MV-4-11 (cell line): ENCODE data around the gene HES4.

Experiments
- DNase-seq: peaks from one replicate; lab custom pipeline; 2025; lab: John Stamatoyannopoulos, UW

HES4 gene

DNA sequence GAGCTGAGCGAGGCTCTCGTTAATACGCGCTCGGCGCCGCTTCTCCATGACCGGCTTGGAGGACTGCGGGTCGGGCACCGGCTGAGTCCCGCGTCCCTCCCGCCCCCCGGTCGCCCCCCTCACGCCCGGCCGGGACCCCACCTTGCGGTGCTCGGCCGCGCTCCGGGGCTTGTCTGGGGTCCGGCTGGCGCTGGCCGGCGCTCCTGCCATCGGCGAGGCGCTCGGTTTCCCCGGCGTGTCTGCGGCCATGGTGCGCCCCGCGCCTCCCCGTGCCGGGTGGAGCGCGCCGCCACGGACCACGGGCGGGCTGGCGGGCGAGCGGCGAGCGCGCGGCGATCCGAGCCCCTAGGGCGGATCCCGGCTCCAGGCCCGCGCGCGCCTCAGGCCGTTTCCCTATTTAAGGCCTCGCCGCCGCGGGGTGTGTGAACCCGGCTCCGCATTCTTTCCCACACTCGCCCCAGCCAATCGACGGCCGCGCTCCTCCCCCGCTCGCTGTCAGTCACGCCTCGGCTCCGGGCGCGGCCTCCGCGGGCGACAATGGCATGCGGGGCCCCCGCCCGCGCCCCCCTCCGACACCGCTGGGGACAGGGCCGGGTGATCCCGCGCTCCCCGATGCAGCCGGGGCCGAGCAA is at the start of gene HES4:
Gene HES4, minus strand, starts transcription at position 373 of the 632 bp plus-strand sequence. Its CDS starts 124 bp downstream, at position 249.
- DNase-seq = peak; percentile 66

DNA sequence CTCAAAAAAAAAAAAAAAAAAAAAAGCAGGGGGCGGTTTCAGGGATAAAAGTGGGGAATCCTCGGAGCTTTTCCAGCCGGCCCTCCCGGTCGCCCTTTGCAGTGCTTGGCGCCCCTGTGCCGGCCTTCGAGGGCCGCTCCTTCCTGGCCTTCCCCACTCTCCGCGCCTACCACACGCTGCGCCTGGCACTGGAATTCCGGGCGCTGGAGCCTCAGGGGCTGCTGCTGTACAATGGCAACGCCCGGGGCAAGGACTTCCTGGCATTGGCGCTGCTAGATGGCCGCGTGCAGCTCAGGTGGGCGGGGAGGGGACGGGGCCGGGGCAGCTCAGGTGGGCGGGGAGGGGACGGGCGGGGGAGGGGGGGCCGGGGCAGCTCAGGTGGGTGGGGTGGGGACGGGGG is 48.9 kb upstream of the HES4 start:
- no peak for DNase-seq

- no peak for DNase-seq
Observed at GRCh38 chr1:1047963-1048362, 48.1 kb upstream of the HES4 start.

- DNase-seq = no peak
Observed at GRCh38 chr1:1047407-1047806, 47.5 kb upstream of the HES4 start.

- DNase-seq = no peak
Observed at GRCh38 chr1:1046767-1047166, 46.9 kb upstream of the HES4 start.

DNA sequence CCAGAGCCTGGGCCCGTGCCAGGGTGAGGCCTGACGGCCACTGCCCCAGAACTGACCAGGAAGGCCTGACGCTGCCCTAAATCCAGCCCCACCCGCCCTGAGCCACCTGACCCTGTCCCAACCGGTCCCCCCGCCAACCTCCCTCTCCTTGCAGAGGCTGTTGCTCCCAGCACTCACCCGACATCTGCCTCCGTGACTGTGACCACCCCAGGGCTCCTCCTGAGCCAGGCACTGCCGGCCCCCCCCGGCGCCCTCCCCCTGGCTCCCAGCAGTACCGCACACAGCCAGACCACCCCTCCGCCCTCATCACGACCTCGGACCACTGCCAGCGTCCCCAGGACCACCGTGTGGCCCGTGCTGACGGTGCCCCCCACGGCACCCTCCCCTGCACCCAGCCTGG is 46.3 kb upstream of the HES4 start:
- no peak for DNase-seq

GRCh38 chr1:1045129-1045528 is 45.2 kb upstream of the HES4 start:
- DNase-seq = no peak

DNA sequence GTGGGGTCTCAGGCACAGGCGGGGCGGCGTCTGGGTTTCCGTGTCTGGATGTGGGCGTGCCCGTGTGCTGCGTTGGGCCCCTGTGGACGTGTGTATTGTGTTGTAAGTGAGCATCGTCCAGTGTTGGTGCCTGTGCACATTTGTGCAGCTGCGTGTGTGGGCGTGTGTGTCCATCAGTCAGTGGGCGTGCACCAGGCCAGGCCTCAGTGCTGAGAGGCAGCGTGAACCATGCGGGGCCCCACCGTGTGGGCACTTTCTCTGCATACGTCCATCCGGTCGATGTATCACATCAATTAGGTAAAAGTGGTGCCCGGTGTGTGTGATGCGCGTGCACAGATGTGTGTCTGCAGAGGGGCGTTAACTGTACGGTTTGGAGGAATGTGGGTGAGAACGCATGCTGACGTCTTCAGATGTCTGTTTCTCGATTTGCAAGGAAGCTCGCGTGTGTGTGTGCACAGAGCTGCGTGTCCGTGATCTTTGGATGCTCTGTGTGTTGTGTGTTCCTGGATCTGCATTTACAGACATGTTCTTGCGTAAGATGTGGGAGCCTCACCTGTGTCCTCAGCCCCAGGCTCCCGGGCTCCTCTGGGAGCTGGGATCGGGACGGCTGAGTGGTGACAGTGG is 44.7 kb upstream of the HES4 start:
- no peak for DNase-seq

- no peak for DNase-seq
Observed at GRCh38 chr1:1043921-1044320, 44.0 kb upstream of the HES4 start.

- DNase-seq = no peak
Observed at GRCh38 chr1:1043411-1043810, 43.5 kb upstream of the HES4 start.

- no peak for DNase-seq
Observed at GRCh38 chr1:1042835-1043234, 42.9 kb upstream of the HES4 start.

GRCh38 chr1:1041873-1042272 is 42.0 kb upstream of the HES4 start:
- no peak for DNase-seq

GRCh38 chr1:1041092-1041523 is 41.2 kb upstream of the HES4 start:
- no peak for DNase-seq

- DNase-seq = peak; percentile 82
Observed at GRCh38 chr1:1040004-1040991, 40.4 kb upstream of the HES4 start.

DNA sequence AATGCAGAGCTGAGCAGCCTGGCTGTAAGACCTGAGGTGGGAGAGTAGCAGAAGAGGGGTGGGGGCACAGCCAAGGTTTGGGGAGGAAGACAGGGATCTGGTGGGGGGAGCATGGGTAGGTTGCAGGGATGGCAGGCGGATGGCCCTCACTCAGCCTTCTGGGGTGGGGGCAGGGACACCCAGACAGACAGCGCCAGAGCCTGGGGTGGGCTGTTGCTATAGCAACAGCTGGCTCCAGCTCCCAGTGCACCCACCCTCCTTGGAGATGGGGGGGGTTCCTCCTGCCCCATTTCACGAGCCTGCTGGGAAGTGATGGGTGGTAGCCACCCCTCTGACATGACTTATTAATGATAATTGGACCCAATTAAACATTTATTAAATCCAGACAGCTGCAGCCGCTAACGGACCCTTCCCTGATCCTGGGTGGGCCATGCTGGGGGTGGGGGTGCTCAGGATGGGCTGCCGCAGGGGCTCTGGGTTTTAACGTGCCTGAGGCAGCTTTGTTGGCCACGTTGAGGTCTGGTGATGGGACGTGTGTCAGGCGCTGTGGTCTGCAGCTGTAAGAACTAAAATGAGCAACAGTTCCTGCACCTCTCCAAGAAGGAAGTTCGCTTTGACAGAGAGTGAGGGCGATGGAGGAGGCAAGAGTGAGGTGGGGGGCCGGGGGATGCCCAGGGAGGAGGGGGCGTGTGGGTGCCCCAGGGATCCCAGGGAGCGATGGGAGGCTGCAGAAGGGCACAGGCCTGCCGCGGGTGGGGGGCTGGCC is 39.4 kb upstream of the HES4 start:
- peak; percentile 81 for DNase-seq

DNA sequence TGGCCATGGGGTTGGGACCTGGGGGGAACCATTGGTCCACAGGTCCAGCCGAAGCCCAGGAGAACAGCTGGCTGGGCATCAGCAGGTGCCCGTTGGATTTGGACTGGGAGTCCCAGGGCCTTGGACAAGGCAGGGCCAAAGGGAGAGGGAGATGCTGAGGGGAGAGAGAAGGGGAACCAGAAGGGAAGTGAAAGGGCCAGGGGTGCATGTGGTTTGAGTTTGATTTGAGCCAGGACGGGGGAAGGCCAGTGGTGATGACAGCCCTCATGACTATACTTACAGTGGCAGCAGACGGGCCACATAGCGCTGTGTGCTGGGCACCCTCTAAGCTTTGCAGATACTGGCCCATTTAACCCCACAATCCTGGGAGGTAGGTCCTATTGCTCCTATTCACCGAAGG is 38.8 kb upstream of the HES4 start:
- DNase-seq = peak; percentile 92

- DNase-seq = no peak
Observed at GRCh38 chr1:1037366-1038327, 37.8 kb upstream of the HES4 start.

DNA sequence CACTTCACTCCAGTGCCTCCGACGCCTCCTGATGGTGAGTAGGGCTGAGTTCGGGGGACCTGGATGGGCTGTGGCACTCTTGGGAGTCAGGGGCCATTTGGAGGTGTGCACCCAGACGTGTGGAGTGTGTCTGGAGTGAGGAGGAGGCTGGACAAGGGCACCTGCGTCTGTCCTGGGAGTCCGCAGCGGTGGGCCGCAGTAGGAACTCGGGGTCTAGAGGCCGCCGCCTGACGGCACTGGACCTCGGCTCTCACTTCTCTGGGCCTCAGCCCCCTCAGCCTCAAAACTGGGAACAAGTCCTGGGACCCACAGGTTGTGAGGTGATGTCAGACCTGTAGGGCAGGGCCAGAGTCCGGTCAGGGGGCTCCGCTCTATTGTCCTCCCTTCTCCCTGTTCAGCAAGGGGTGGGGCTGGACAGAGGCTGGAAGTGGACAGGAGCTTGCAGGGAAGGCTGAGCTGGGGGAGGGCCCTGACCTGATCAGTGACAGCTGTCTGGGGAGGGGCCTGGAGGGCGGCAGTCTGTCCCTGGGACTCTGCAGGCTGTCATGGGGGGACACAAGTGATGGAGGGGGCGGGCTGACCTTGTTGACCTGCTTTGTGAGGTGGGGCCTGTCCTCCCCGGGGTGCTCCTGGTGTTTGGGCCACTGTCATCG is 35.5 kb upstream of the HES4 start:
- no peak for DNase-seq

DNA sequence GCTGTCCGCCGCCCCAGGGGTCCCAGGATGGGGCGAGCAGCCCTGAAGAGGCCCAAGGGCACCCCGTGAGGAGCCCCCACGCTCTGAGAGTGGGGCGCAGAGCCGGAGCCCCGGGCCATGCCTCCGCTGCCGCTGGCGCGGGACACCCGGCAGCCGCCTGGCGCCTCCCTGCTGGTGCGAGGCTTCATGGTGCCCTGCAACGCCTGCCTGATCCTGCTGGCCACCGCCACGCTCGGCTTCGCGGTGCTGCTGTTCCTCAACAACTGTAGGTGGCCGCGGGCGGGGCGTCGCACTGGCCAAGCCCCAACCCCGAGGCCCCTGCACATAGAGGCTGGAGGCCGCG is 34.5 kb upstream of the HES4 start:
- no peak for DNase-seq

GRCh38 chr1:1033731-1034438 is 34.0 kb upstream of the HES4 start:
- DNase-seq = no peak
